Stimulated activated CD8-positive, alpha-beta memory T cell treated with anti-CD3 and anti-CD28 coated beads, Interleukin-15, amount 100 ng/mL, for 24 hours (primary cell): ENCODE measurements around the gene ACTR5.
A peak's percentile ranks its signal among the peaks of the same experiment; 100 is the strongest.

Experiments
- DNase-seq: peaks from one replicate; pipeline ENCODE4 v3.0.0-alpha.2; 2020; ENCODE audit warnings: low read depth

Gene ACTR5

GRCh38 chr20:38748097-38748860 is at the start of gene ACTR5:
TSS of gene ACTR5 (plus strand) at chr20:38748460. CDS start at chr20:38748479, 19 bp downstream.
- DNase-seq: peak; percentile 92

- DNase-seq: no peak
These were observed 49.7 kb upstream of the ACTR5 start for GRCh38 chr20:38698541-38698940.

GRCh38 chr20:38700141-38700540 is 48.1 kb upstream of the ACTR5 start:
- no peak for DNase-seq

DNA sequence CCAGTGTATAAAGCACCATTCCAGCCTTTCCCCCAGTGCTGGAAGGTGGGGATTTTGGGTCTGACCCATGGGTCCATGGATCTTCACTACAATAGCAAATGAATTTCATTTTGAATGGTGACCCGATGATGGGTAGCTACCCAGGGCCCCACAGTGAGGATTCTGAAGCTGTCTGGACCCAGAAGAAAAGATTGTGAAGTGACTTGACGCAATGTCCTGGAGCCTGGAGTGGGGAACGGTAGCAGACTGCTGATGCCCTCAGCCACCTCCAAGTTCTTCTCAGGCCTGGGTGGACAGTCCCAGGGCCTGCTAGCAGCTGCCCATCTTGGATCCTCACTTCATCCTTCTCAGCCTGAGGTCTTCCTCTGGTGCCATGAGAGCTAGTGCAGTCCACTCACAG is 47.3 kb upstream of the ACTR5 start:
- DNase-seq: no peak

DNA sequence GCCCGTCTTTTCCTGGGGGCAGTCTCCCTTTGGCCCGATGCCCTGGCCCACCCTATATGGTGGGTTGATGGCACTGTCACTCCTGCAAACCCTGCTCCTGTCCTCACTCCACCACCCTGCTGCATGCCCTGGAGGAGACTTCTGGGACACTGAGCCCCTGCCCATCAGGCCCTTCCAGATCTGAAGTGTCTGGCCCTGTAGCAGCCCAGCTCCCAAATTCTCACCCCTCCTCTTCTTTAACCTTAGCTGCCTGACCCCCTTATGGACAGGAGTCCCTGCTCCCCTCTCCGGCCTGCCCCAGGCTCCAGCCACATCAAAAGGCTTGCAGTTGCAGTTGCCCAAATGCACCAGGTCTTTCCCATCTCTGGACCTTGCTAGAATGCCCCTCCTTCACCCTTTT is 44.7 kb upstream of the ACTR5 start:
- no peak for DNase-seq

- no peak for DNase-seq
These were observed 44.1 kb upstream of the ACTR5 start for GRCh38 chr20:38704136-38704535.

DNA sequence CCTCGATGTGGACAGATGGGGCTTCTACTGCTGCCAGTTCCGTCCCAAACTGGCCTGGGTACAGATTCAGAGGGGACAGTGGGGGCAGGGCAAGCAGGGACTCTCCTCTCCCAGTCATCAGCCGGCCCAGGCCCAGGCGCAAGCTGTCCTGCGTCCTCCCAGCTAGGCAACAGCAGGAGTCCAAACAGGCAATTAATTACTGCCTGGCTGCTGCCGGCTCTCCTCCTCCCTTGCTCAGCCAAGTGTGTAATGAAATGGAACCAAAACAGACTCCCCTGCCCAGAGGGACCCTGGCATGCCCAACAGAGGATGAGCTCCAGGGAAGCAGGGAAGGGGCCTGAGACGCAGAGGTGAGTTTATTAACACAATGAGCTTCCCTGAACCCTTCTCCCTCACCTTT is 41.8 kb upstream of the ACTR5 start:
- DNase-seq: no peak

DNA sequence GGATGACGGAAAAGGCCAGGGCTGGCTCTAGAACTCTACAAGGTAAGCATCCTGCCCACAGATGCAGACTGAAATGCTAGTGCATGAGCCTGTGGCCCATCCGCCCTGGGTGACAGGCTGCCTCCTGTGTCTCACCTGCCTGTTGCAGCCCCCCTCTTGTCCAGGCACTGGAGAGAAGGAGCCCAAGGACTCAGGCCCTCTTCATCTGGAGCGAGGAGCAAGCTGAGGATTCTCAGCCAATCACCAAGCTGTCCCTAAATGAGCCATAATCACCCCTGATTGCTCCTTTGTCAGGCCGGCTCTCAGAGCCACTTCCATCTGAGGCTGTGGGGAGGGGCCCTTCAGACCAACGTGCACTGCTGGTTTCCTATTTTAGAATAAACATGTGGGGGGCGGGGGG is 34.0 kb upstream of the ACTR5 start:
- DNase-seq: no peak

GRCh38 chr20:38715646-38716045 is 32.6 kb upstream of the ACTR5 start:
- no peak for DNase-seq

GRCh38 chr20:38722683-38723016 is 25.6 kb upstream of the ACTR5 start:
- DNase-seq: no peak

DNA sequence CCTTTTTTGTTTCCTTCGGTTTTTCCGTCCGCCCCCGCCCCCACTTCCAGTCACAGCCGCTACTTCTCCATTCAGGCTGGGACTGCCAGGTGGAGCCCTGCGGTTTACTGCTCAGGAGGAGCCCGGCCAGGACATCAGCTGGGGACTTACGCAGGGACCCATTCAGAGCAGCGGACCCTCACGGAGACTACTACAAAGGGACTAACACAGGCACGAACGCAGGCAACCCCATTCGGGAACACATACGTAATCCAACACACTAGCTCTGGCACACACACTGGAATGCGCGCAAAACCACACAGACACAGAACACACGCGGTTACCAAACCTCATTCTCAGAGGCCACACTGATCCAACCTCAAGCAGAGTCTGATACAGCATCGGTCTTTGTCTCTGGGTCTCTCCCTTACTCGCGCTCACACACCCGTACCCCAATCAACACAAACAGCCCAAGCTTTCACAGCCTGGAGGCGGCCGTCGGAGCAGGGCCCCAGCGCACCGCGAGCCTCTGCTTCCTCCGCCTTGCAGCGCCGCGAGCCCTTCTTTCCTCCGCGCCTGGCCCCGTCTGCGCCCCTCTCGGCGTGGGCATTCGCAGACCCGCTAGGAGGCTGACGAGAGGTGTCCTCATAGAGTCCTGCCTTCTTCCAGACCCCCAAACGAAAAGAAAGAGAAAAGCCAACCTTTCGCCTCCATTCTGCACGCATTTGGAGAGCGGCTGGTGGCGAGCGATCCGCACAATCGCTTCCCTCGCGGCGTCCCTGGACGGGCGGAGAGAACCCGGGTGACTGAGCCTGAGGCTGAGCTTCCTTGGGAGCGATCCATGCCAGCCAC is 25.0 kb upstream of the ACTR5 start:
- DNase-seq: no peak

- no peak for DNase-seq
These were observed 24.2 kb upstream of the ACTR5 start, which contains the start of gene SLC32A1 for GRCh38 chr20:38723848-38724625. TSS of gene SLC32A1 (plus strand) at chr20:38724486. CDS start at chr20:38724725, 239 bp downstream.

- DNase-seq: no peak
These were observed 23.6 kb upstream of the ACTR5 start for GRCh38 chr20:38724626-38725147.

GRCh38 chr20:38725148-38725901 is 22.9 kb upstream of the ACTR5 start:
- no peak for DNase-seq

GRCh38 chr20:38725931-38726803 is 22.1 kb upstream of the ACTR5 start:
- no peak for DNase-seq

DNA sequence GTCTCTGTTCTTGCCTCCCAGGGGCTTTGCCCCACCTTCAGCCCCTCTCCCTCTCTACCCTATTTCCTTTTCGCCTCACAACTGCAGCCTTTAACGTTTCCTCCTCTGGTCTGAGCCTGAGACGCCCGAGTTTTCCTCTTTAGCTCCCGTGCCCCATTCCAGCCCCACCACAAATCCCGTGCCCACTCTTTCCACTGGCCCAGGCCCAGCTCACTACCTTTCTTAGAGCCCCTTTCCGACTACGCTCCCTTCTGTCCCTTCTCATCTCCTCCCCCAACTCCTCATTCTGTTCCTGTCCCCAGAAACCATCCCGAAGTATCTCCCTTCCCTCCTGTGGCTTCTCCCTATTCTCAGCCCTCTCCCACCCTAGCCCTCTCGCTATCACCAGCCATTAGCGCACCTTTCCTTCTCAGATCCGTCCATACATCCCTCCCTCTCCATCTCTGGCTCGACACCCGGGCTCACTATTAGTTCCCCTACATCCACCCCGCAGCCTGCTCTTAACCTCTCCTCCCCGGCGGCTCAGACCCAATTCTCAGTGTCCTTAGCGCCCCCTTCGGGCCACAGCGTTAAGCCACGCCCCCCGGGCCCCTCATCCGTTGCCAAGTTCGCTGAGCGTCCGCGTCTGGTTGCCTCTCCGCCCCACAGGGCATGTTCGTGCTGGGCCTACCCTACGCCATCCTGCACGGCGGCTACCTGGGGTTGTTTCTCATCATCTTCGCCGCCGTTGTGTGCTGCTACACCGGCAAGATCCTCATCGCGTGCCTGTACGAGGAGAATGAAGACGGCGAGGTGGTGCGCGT is 21.3 kb upstream of the ACTR5 start:
- peak; percentile 40 for DNase-seq

GRCh38 chr20:38727607-38728190 is 20.6 kb upstream of the ACTR5 start:
- DNase-seq: no peak

- no peak for DNase-seq
These were observed 20.0 kb upstream of the ACTR5 start for GRCh38 chr20:38728191-38728781.
